ENCODE measurements around the gene PAK4.
"Not testable (repeated sequence)": the region's sequence is repeated elsewhere in the genome, so short reads cannot be mapped to it uniquely, and the experiment has no call there.

Gene PAK4
- 15.0 to 15.5 reads per million in 2 experiments for total RNA-seq

GRCh38 chr19:39125554-39126311 lies at the start of gene PAK4:
Gene PAK4 (plus strand): TSS chr19:39125786. CDS start chr19:39169554, 43,768 bp downstream.
- DNase-seq (ENCODE audit: low read depth), result peak; percentile 92

GRCh38 chr19:39077323-39077722 lies 48.3 kb upstream of the PAK4 start:
- no peak for DNase-seq (ENCODE audit: low read depth)

GRCh38 chr19:39078436-39079200 lies 47.0 kb upstream of the PAK4 start:
- no peak for DNase-seq (ENCODE audit: low read depth)

DNA sequence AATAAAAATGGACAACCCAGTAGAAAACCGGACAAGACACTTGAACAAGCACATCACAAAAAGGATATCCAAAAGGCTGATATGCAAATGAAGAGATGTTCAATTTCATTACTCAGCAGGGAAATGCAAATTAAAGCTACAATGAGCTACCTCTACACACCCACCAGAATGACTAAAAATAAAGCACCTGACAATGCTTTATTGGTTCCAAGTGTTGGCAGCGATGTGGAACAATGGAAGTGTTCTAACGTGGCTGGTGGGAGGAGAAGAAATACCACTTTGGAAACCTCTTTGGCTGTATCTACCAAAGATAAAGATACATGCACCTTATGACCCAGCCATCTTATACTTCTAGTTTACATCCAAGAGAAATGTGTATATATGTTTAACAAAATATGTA lies 45.2 kb upstream of the PAK4 start:
- no peak for DNase-seq (ENCODE audit: low read depth)

- DNase-seq (ENCODE audit: low read depth), result no peak
Observed at GRCh38 chr19:39082167-39082566, 43.4 kb upstream of the PAK4 start.

- DNase-seq (ENCODE audit: low read depth), result no peak
Observed at GRCh38 chr19:39082745-39083598, 42.6 kb upstream of the PAK4 start.

DNA sequence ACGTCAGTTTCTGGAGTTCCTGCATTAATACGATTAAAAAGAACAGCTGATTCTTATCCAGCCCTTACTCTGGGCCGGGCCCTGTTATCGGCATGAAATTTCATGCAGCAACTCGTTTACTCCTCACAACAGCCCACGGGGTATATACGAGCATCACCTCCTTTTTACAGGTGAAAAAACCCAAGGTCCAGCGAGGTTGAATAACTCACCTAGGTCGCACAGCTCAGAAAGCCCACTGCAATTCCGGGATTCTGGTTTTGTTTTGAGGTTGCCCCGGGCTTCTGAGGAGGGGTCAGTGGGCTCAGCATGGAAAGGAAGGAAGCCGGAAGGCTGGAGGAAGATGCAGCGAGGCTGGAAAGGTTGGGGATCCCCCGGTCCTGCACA lies 42.0 kb upstream of the PAK4 start:
- DNase-seq (ENCODE audit: low read depth), result no peak

DNA sequence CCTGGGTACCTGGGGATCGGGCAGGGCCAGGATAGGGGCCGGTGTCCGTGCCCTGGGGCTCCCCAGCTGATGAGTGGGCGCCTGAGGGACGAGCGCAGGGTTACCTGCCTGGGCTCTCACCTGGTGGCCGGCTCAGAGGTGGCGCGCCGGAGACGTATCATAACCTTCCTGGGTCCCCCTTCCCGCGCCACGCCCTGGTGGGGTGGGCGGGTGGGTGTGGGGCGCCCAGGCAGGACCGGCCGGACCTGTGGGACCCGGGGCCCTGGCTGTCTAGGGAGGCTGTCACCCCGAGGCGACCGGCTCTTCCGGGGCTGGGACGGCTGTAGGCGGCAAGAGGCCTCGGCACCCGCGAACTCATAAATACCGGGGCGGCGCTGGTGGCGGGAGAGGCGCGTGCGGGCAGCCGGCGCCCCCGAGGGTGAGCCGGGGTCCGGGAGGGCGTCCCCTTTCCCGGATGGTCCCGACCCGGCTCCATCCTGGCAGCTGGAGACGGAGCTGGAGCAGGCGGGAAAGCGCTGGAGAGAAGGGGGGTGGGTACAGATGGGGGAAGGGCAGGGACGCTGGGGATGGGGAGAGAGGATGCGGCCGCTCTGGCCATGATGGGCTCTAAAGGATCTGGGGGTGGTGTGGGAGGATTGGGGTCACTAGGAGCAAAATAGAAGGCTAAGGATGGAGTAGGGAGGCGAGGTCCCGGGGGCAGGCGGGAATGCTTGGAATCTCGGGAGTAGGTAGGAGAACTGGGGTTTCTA lies 41.4 kb upstream of the PAK4 start, which contains the start of gene ACP7:
Gene ACP7 (plus strand): TSS at position 386 of the 749 bp plus-strand sequence. CDS start 902 bp downstream, outside the sequence.
- no peak for DNase-seq (ENCODE audit: low read depth)

DNA sequence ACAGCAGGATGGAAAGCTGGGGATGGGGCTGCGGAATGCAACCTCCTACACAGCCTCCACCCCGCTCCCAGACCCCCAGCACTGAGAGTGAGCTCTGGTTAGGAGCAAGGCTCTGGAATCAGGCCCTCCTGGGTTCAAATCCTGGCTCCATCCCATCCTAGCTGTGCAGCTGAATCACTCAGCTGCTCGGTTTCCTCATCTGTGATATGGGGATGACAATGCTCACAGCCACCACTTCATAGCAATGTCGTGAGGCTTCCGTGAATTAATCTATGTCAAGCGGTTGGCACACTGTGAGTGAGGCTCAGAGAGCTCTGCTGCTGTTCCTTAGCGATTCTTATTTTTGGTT lies 40.9 kb upstream of the PAK4 start:
- no peak for DNase-seq (ENCODE audit: low read depth)

GRCh38 chr19:39085392-39085791 lies 40.2 kb upstream of the PAK4 start:
- DNase-seq (ENCODE audit: low read depth), result no peak

DNA sequence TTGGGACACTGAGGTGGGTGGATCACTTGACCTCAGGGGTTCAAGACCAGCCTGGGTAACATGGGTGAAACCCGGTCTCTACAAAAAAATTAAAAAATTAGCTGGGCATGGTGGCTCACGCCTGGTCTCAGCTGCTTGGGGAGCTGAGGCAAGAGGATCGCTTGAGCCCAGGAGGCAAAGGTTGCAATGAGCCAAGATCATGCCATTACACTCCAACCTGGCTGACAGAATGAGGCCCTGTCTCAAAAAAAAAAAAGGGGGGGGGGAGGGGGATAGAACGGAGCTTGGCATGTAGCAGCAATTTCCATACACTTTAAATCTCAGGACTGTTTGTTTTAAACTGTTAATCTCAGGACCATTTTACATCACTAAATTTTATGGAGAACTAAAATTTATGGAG lies 39.2 kb upstream of the PAK4 start:
- DNase-seq (ENCODE audit: low read depth), result no peak

- DNase-seq (ENCODE audit: low read depth), result no peak
Observed at GRCh38 chr19:39087907-39088686, 37.5 kb upstream of the PAK4 start.

DNA sequence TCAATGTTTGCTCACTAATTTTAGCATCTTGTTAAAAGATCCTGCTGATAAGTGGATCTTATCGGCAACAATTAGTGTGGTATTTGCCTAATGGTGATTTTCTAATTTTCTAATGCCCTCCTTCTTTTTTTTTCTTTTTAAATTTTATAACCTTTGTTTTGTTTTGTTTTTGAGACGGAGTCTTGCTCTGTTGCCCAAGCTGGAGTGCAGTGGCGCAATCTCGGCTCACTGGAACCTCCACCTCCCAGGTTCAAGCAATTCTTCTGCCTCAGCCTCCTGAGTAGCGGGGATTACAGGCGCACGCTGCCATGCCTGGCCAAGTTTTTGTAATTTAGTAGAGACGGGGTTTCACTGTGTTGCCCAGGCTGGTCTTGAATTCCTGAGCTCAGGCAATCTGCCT lies 35.6 kb upstream of the PAK4 start:
- not testable (repeated sequence) for DNase-seq (ENCODE audit: low read depth)

DNA sequence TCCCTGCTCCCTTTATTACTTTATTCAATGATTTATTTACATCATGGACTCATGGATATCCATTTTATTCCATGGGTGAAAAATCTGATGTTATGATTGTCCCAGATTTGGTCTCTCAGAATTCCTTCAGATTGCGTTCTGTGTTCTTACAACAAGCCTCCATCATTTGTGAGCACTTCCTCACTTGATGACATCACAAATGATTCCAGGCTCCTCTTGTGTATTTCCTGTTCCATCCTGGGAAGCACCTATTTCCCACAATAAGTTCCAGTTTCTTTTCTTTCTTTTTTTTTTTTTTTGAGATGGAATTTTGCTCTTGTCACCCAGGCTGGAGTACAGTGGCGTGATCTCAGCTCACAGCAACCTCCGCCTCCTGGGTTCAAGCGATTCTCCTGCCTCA lies 34.7 kb upstream of the PAK4 start:
- no peak for DNase-seq (ENCODE audit: low read depth)

DNA sequence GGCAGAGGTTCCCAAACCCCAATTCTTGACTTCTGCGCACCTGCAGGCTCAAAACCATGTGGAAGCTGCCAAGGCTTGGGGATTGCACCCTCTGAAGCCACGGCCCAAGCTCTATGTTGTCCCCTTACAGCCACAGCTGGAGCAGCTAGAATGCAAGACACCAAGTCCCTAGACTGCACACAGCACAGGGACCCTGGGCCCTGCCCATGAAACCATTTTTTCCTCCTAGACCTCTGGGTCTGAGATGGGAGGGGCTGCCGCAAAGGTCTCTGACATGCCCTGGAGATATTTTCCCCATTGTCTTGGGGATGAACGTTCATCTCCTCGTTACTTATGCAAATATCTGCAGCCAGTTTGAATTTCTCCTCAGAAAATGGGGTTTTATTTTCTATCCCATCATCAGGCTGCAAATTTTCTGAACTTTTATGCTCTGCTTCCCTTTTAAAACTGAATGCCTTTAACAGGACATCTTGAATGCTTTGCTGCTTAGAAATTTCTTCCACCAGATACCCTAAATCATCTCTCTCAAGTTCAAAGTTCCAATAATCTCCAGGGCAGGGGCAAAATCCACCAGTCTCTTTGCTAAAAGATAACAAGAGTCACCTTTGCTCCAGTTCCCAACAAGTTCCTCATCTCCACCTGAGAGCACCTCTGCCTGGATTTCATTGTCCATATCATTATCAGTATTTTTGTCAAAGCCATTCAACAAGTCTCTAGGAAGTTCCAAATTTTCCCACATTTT lies 29.6 kb upstream of the PAK4 start:
- DNase-seq (ENCODE audit: low read depth), result not testable (repeated sequence)

- no peak for DNase-seq (ENCODE audit: low read depth)
Observed at GRCh38 chr19:39097299-39097698, 28.3 kb upstream of the PAK4 start.

GRCh38 chr19:39097721-39098120 lies 27.9 kb upstream of the PAK4 start:
- DNase-seq (ENCODE audit: low read depth), result no peak

DNA sequence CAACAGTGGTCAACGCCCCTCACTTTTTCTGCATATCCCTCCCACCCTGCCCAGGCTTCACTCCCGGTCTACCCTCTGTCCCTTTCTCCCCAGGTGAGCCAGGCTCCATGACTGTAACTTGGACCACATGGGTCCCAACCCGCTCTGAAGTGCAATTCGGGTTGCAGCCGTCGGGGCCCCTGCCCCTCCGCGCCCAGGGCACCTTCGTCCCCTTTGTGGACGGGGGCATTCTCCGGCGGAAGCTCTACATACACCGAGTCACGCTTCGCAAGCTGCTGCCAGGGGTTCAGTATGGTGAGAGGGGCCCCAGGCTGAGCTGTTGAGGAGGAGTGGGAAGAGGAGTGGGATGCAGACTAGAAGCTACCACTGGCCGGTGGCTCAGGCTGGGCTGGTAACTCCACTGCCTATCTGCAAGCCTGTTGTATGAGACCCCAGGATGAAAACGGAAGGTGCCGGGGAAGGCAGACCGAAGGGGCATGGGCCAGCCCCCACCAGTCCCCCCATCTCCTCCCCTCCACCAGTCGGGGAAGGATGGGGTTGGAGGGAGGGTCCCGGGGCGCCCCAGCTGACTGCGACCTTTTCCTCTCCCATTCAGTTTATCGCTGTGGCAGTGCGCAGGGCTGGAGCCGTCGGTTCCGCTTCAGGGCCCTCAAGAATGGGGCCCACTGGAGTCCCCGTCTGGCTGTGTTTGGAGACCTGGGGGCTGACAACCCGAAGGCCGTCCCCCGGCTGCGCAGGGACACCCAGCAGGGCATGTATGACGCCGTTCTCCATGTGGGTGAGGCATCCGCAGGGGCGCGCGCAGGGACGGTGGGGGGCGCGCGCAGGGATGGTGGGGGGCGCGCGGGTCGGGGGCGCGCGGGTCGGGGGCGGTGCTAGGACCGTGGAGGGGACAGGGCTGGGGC lies 27.0 kb upstream of the PAK4 start:
- DNase-seq (ENCODE audit: low read depth), result no peak

DNA sequence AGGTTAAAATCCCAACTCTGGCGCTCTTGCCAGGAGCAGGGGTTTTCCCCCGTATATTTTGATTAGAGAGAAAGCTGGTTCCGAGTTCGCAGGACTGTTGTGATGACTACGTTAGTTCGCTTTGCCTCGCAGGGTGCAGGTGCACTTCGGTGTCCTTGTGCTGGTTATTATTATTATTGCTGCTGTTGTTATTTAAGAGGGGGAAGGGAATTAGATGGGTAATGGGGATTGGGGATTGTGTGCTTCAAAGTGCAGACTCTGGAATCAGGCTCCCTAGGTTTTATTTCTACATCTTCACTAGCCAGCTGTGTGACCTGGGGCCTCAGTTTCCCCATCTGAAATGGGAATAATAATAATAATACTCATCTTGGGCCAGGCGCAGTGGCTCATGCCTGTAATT lies 26.2 kb upstream of the PAK4 start:
- DNase-seq (ENCODE audit: low read depth), result no peak

All from T follicular helper cell (primary cell).